ENCODE measurements around the gene GPM6B.

GRCh38 chrX:13721371-13721770 is 95.5 kb downstream of the GPM6B start:
- TF ChIP-seq, protein P1, sequence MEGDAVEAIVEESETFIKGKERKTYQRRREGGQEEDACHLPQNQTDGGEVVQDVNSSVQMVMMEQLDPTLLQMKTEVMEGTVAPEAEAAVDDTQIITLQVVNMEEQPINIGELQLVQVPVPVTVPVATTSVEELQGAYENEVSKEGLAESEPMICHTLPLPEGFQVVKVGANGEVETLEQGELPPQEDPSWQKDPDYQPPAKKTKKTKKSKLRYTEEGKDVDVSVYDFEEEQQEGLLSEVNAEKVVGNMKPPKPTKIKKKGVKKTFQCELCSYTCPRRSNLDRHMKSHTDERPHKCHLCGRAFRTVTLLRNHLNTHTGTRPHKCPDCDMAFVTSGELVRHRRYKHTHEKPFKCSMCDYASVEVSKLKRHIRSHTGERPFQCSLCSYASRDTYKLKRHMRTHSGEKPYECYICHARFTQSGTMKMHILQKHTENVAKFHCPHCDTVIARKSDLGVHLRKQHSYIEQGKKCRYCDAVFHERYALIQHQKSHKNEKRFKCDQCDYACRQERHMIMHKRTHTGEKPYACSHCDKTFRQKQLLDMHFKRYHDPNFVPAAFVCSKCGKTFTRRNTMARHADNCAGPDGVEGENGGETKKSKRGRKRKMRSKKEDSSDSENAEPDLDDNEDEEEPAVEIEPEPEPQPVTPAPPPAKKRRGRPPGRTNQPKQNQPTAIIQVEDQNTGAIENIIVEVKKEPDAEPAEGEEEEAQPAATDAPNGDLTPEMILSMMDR (IDR thresholded peaks at IDR 0.05; ENCODE audit: insufficient read depth, low read length, poor library complexity, severe bottlenecking), result no peak
- TF ChIP-seq EZH2phosphoT487 (conservative IDR thresholded peaks at IDR 0.05; ENCODE audit: low read length), result no peak
